HG02943 (cell line): Measurements from ENCODE around the gene MT4.

Experiments used
- ATAC-seq: cut with Tn5 transposase; IDR thresholded peaks from one replicate; pipeline ENCODE4 v1.9.1; 2021; ENCODE audit warnings: mild to moderate bottlenecking, low read depth, moderate library complexity; ENCODE audit not compliant: unreplicated experiment

MT4 gene

DNA sequence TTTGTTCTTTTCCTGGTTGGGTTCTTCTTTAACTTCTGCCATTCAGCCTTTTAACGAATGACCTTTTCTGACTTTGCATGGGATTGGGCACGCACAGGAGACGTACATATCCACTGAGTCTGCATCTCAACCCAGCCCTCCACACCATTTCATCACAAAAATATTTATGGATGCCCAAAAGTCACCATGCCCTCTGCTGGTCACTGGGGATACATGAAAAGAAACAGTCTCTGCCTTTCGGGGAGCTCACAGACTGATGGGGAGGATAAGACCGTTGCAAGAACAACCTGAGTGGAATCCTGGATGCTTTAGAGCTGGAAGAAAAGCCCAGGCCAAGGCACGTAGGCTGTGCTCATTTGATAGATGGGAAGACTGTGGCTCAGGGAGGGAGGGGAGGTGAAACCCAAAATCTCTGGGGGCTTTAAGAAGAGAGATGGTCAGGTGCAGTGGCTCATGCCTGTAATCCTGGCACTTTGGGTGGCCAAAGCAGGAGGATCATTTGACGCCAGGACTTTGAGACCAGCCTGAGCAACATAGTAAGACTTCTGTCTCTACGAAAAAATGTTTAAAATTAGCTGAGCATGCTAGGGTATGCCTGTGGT is 35.6 kb downstream of the MT4 start:
- ATAC-seq = no peak

DNA sequence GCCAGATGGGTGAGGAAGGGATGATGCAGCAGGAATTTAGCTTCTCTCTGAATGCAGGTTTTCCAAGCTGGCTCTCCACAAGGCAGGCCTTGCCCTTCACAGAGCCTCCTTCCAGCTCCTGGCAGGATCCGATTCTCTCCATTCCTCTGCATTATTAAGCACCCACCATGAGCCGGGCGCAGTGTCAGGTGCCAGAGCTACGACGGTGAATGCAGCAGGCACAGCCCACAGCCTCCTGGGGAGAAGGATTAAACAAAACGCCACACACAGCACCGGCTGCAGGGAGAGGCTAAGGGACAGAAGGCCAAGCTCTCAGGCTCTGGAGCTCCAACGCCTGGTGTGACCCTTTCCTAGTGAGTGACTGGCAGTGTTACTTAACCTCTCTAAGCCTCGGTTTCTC is 36.5 kb downstream of the MT4 start:
- no peak for ATAC-seq

DNA sequence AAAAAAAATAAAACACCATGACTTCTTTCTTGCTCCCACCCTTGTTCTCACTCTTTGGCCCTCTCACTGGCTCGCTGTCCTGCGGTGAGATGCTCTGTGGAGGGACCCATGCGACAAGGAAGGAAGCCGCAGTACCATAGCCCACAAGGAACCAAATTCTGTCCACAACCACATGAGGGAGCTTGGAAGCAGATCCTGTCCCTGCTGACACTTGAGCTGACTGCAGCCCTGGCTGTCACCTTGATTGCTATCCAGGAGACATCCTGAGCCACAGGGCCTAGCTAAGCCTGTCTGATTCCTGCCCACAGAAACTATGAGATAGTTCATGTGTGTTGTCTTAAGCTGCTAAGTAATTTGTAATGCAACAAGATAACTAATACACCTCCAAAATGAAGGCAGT is 38.7 kb downstream of the MT4 start:
- no peak for ATAC-seq

DNA sequence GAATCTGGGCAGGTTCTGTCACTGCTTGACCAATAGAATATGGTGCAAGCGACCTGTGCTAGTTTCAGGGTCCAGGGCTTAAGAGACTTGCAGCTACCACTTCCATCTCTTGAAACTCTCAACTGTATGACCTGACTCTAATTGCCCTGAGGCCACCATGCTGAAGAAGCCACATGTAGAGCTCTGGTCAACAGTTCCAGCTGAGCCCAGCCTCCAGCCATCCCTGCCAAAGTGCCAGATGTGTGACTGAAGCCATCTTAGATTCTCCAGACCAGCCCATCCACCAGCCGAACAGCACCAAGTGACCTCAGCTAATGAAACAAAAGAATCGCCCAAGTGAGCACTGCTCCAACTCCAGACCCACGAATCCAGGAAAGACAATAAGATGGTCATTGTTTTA is 40.1 kb downstream of the MT4 start:
- no peak for ATAC-seq

DNA sequence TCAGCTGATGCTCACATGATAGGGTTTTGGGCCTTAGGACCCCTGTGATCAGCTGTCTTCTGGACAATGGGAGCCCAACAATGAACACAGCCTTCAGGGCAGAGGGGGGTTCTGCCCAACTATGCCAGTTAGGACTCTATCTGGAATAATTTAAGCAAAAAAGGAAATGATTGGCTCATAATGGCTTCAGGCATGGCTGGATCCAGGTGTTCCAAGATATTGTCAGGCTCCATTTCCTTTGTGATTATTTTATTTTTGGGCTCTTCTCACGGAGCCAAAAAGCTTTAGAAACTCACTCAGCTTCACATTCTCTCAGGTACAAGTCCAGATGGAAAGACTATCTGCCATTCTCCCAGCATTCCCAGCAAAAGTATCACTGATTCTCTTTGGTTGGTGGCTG is 40.6 kb downstream of the MT4 start:
- ATAC-seq = no peak

DNA sequence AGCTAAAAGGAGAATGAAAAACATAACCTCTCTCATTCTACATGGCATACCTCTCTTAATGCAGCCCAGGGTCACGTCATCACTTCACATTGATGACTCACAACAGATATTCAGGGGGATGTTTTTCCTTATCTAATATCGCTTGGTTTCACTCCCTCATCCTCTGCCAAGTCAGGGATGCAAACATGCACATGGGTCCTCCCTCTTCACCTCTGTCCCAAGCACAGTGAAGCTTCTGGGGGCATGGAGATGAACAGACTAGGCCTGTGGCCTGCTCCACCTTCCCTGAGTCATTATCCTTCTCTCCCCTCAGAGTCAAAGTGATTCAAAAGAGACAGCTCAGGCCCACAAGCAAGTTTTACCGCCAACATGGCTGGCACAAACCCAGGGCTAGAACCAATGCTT is 41.2 kb downstream of the MT4 start:
- ATAC-seq = no peak

DNA sequence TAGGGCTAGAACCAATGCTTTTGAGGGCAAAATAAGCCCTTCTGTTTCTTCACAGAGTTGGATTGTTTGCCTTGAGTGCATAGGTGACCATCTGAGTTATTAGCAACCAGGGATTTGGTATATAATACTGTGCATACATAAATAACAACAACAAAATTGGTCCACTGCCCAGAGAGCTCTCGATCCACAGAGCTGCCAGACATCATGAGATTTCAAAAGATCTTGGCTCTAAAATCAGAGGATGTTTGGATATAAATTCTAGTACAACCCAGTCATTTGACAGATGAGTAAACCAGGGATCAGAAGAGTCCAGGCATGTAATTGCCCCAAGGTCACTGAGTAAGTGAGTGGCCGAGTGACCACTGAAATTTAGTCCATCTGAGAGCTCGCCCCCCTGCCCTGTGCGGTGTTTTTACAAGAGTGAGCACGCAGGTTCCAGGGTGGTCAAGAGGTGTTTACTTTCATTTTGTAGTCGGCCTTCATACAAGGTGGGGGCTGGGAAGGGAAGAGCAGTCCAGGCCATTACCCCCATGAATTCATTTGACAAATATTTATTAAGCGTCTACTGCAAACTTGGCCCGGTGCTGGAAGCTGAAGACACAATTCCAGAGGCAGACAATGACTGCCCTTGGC is 41.7 kb downstream of the MT4 start:
- no peak for ATAC-seq

DNA sequence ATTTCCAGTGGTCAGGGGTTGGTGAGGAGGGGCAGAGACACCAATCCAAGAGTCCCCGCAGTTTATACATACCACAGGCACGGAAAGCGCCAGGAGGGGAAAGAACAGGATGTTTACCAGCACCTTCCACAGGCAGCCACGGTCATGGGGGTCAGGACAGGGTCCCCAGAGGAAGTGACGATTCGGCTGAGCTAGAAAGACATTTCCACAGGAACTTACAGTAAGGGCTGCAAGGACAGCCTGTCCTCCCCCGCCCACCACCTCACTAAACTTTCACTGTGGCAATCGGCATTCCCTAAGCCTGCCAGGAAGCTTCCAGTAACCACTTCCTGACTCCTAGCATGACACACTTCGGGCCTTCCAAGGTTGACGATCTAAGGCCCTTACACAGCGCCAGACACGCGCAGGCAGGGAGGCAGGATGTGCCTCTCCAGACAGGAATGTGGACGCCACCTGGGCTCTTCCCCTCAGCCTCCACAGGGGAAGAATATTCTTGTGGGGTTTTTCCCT is 42.3 kb downstream of the MT4 start:
- ATAC-seq = no peak

DNA sequence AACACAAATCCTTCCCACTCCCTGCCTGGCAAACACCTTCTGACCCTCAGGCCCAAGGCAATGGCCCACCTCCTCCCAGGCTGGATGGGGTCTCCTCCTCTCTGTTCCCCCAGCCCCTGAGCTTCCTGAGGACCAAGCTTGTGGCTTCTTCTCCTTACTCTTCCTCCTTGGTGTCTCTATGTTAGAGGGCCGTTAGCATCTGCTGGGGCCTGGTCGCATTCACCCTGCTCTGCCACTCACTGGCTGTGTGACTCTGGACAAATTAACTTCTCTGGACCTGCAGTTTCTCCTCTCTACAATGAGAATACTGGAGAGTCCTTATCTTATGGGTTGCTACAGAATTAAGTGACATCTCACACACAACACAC is 42.8 kb downstream of the MT4 start:
- ATAC-seq = no peak

DNA sequence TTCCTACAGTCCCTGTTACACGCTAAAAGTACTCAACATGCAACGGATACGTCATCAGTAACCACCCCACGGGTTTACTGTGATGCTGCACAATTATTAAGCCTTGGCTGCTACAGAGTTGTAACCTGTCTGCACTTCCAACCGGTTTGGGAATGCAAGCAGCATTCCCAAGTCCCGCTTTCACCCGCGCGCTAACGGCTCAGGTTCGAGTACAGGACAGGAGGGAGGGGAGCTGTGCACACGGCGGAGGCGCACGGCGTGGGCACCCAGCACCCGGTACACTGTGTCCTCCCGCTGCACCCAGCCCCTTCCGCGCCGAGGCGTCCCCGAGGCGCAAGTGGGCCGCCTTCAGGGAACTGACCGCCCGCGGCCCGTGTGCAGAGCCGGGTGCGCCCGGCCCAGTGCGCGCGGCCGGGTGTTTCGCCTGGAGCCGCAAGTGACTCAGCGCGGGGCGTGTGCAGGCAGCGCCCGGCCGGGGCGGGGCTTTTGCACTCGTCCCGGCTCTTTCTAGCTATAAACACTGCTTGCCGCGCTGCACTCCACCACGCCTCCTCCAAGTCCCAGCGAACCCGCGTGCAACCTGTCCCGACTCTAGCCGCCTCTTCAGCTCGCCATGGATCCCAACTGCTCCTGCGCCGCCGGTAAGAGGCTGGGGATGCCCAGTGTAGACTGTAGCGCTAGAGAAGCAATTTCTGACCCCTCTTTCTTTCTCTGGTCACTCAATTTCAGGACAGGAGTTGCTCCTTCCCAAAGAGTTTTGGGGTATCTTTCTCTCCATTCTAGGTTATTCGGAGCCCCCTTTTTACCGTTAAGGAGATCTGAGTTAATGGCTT is 43.4 kb downstream of the MT4 start, which contains the start of gene MT2A:
Gene MT2A, plus strand, starts transcription at position 542 of the 833 bp plus-strand sequence. Its CDS starts 72 bp downstream, at position 614.
- peak; percentile 84 for ATAC-seq

DNA sequence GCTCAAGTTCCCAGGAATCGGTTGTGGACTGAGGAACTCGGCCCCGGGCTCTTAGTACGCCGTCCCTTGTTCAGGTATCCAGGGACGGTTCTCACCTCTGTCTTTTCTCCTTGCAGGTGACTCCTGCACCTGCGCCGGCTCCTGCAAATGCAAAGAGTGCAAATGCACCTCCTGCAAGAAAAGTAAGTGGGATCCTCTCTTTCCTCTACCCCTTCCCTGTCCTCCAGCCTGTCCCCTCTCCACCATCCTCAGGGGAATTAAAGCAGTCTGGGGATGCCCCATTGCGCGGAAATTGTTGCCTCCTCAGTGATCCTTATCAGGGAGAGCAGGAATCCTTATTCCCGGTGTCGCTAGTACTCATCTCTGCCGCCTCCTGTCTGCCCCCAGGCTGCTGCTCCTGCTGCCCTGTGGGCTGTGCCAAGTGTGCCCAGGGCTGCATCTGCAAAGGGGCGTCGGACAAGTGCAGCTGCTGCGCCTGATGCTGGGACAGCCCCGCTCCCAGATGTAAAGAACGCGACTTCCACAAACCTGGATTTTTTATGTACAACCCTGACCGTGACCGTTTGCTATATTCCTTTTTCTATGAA is 44.1 kb downstream of the MT4 start:
- ATAC-seq = peak; percentile 11

DNA sequence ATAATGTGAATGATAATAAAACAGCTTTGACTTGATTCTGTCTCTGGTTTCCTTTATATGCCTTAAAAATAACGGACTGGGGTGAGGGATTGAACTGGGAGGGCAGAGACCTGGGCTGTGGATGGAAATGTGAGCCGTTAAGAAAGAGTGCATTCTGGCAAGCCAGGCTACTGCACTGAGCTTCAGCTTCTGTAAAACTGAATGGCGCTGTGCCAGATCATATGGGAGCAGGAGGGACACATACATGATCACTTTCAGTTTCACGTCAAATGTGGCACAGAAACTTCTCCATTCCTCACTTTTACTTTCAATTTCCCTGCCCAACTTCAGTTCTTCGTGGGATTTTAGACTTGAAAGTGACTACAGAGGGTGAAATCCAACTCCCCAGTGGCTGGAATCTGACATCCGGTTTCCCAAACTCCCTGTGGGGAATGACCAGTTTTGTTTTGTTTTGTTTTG is 44.6 kb downstream of the MT4 start:
- ATAC-seq = peak; percentile 51

DNA sequence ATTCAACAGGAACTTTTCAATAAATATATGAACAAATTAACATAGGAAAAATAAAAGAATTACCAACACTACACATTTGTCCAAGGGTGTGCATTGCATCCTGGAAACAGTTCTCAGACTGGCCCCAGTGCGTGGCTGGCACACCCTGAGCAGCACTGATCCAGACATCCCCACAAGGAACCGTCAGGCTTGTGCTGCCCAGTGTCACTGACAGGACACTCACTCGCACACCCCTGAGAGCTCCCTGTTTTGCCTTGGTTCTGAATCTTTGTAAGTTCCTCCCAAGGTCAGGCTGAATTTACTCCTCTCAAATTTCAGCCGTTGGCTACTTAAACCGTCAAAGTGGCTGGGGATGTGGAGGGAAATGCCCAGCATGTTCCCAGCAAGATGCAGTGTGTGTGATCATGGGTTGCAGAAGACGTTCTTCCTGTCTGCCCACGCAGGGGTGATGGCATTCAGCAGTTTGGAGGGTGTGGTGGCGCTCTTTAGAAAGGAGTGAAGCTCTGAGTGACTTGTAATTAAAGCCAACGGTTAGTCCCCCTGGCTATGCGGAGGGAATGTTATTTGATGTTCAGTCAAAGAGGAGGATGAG is 45.2 kb downstream of the MT4 start:
- no peak for ATAC-seq

DNA sequence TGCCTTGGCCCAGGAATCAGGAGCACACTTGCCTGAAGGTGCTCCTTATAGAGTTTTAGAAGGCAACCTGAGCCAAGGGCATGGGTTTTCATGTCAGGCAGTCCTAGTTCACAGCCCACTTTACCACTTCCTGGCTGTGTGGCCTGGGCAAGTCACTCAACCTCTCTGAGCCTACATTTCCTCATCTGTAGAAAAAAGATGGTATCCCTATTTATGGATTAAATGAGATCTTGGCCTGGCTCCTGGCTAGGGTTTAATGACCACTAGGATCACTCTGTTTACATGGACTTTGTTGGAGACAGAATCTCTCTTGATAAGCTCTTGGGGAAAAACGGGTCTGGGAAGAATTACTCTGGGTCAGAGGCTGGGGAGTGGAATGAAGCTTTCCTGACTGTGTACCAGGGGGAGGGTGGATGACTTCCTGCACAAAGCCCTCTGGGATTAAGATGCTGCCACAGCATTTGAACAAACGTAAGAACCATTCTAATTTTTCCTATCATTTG is 45.8 kb downstream of the MT4 start:
- no peak for ATAC-seq

DNA sequence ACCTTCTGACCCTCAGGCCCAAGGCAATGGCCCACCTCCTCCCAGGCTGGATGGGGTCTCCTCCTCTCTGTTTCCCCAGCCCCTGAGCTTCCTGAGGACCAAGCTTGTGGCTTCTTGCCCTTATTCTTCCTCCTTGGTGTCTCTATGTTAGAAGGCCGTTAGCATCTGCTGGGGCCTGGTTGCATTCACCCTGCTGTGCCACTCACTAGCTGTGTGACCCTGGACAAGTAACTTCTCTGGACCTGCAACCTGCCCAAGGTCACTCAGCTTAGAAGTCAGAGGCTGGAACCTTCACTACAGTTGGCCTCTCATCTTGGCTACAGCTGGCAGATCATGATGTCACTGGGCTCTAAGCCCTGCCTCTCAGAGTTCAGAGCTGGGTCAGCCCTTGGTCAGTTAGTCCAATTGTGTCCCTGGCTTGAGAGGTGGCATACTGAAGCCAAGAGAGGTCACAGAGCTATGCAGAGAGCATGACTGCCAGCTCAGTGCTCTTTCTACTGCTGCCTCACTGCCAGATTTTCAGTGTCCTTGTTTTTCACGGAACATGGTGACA is 46.5 kb downstream of the MT4 start:
- ATAC-seq = no peak

DNA sequence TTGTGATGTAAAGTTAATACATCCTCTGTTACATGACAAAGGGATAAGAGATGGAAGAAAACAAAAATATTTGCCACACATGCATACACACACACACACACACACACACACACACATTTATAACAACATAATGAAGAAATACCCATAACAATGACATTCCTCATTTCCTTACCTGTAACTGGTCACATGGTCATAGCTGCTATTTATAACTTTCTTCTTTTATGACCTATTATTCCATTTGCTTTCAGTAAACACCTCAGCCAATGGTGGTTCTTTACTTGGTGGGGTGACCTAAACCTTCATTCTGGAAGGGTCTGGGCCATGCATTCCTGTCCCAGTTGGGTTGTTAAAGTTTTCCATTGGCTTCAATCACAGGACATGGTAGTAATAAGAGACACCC is 48.8 kb downstream of the MT4 start:
- ATAC-seq = no peak

DNA sequence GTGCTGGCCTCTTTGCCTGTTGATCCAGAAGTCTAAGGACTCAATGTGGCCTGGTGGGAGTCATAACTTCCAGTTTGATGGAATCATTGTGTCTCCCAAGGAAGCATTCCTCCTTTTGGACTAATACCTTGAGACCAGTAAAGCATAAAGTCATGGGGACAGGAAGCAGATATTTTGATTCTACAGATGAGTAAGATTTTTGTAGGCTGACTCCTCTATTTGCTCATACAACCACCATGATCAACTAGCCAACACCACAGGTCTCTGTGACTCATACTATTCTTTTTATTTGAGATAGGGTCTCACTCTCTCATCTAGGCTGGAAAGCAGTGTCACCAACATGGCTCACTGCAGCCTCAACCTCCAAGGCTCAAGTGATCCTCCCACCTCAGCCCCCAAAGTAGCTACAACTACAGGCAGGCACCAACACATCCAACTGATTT is 49.7 kb downstream of the MT4 start:
- ATAC-seq = no peak

DNA sequence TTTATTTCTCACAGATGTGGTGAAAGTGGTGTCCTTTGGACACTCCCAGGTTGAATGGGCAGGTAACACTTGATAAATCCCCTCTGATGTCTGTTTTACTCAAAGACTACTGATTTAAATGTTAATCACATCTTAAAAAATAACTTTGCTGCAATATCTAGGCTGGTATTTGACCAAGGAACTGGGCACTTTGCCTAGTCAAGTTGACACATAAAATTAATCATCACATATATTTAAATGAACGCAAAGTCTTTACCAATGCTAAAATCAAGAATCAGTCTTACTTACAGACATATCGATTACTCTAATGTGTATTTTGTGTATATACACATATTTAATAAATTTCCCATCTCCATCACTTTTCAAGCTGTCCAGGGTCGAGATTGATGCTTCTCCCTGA is 50.5 kb downstream of the MT4 start:
- no peak for ATAC-seq

DNA sequence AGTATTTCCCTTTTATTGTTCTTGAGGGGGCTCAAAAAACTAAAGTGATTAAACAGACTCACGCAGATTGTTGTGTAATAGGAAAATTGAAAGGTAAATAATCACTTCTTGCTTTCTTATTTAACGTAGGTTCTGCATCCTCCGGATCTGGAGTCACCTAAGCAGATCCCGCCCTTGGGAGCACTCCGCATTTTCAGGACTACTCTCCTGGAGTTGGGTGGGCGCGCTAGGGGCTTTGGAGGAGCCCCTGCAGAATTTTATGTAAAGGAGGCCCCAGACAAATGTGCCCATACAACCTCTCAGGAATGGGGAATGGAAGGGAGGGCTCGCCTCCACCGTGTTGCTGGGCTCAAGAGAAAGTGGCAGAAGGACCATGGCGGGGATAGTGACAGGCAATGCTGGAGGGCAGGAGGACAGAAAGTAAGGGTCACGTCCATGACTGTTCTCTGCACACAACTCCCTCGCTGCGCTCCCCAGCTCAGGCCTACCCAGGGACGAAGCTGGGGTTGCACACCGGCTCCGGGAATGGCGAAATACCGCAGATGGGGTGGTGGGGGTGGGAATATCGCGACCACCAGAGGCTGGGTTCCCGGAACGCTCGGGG is 51.8 kb downstream of the MT4 start:
- ATAC-seq = no peak
